ENCODE data around the gene NAPSA.
"Not testable (repeated sequence)": the region's sequence is repeated elsewhere in the genome, so short reads cannot be mapped to it uniquely, and the experiment has no call there.

The NAPSA gene

GRCh38 chr19:50329926-50330294 lies 35.5 kb downstream of the NAPSA start:
- not testable (repeated sequence) for DNase-seq

GRCh38 chr19:50329146-50329925 lies 36.1 kb downstream of the NAPSA start, which contains the start of gene KCNC3:
Gene KCNC3, minus strand, starts transcription at chr19:50329377. Its CDS starts 295 bp downstream, at chr19:50329082.
- peak; percentile 84 for DNase-seq

- DNase-seq = no peak
Measured at GRCh38 chr19:50328873-50329145, 36.6 kb downstream of the NAPSA start.

- DNase-seq = no peak
Measured at GRCh38 chr19:50328224-50328872, 37.1 kb downstream of the NAPSA start.

- no peak for DNase-seq
Measured at GRCh38 chr19:50327461-50328223, 37.8 kb downstream of the NAPSA start.

GRCh38 chr19:50327013-50327412 lies 38.4 kb downstream of the NAPSA start:
- DNase-seq = no peak

- no peak for DNase-seq
Measured at GRCh38 chr19:50326101-50326664, 39.3 kb downstream of the NAPSA start.

GRCh38 chr19:50325310-50326100 lies 39.9 kb downstream of the NAPSA start:
- peak; percentile 80 for DNase-seq

- no peak for DNase-seq
Measured at GRCh38 chr19:50324331-50324730, 41.1 kb downstream of the NAPSA start.

GRCh38 chr19:50323782-50324133 lies 41.7 kb downstream of the NAPSA start:
- no peak for DNase-seq

- DNase-seq = no peak
Measured at GRCh38 chr19:50322931-50323781, 42.3 kb downstream of the NAPSA start.

GRCh38 chr19:50322234-50322633 lies 43.2 kb downstream of the NAPSA start:
- no peak for DNase-seq

GRCh38 chr19:50321831-50322230 lies 43.6 kb downstream of the NAPSA start:
- DNase-seq = no peak

- no peak for DNase-seq
Measured at GRCh38 chr19:50320596-50320995, 44.8 kb downstream of the NAPSA start.

GRCh38 chr19:50320051-50320450 lies 45.4 kb downstream of the NAPSA start:
- DNase-seq = no peak

- DNase-seq = no peak
Measured at GRCh38 chr19:50319156-50319555, 46.3 kb downstream of the NAPSA start.

GRCh38 chr19:50318438-50318837 lies 47.0 kb downstream of the NAPSA start:
- DNase-seq = no peak

- DNase-seq = no peak
Measured at GRCh38 chr19:50317115-50317514, 48.3 kb downstream of the NAPSA start.

GRCh38 chr19:50315773-50316448 lies 49.5 kb downstream of the NAPSA start:
- DNase-seq = no peak

- DNase-seq = no peak
Measured at GRCh38 chr19:50314724-50315708, 50.4 kb downstream of the NAPSA start.

Measured in activated T-cell treated with anti-CD3 and anti-CD28 coated beads, Interleukin-2, amount 50 U/mL, for 1 hour (primary cell).